Activated CD4-positive, alpha-beta T cell treated with anti-CD3 and anti-CD28 coated beads, Interleukin-2, amount 50 U/mL, for 16 hours (primary cell): ENCODE measurements around the gene PRKCE.

Source experiments
- DNase-seq: peaks from one replicate; pipeline ENCODE4 v3.0.0-alpha.2; 2020

Gene PRKCE

GRCh38 chr2:45651415-45652089 lies at the start of gene PRKCE:
Gene PRKCE (plus strand): TSS chr2:45651675.
- peak; percentile 39 for DNase-seq

DNA sequence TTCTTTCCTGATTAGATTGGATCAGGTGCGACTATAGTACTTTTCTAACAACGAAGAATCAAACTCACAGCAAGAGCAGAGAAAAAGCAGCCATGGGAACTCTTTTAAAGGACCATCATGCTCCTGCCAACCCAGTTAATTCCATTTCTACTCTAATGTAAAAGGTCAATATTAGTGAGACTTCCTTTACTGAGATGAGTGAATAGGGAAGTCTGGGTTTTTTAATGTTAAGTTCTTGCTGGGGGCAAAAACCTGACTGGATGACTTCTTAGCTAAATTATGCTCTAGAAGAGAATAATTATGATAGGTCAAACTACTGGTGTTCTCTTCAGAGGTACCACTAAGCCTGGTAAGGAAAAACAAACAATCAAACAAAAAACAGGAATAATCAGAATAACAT lies 48.9 kb upstream of the PRKCE start:
- no peak for DNase-seq

DNA sequence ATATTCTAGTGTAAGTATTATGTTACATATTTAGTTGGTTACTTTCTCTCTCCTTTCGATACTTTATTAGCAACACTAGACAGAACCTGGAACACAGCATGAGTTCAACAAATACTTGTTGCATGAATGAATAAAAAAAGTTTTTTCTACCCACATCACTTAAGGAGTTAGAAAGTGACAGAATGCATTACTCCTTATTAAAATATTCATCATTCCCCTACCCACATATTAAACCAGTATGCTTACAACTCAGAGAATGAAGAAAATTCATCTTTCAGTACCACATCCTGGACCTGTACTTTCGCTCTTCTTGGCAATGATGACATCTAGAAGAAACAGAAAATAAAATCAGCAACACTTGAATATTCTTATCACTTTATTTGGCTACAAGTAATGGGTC lies 46.4 kb upstream of the PRKCE start:
- DNase-seq: no peak

DNA sequence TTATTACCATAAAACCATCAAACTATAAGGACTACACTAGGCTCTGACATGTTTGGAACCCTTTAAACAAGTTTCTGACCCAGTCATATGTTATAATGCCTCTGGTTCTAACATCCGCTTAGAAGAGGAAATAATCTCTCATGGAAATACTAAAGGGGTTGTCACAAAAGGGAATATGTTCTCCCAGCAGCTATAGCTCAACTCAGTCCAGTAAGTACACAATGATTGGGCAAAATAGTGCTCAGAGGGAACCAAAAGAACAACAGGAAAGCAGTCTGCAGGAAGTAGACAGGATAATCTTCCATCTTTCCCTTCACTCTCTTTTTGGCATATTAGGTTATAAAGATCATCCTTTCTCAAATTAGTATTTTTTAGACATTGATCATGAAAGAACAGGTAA lies 44.7 kb upstream of the PRKCE start:
- DNase-seq: no peak

DNA sequence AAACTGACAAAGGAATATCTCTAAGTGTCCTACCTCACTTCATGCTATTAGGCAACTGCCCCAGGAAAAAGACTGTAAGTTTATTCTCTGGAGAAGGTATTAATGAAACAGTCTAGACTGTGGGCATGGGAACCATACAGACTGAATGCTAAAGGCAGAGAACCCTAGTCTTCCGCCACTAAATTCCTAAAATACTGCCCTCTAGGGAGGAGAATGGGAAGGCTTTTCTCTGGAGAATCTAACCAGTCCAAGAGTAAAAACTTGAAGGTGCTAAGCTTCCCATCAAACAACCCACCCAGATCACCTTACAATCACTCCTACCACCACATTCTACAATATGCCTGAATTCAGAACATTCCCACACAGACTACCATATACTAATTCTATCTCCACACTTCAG lies 43.8 kb upstream of the PRKCE start:
- DNase-seq: no peak

GRCh38 chr2:45610281-45611019 lies 41.0 kb upstream of the PRKCE start:
- DNase-seq: peak; percentile 48

GRCh38 chr2:45611020-45611859 lies 40.2 kb upstream of the PRKCE start, which contains the start of gene SRBD1:
Gene SRBD1 (minus strand): TSS chr2:45611267. CDS start chr2:45605441, 5,826 bp downstream.
- DNase-seq: peak; percentile 97

GRCh38 chr2:45612285-45612684 lies 39.2 kb upstream of the PRKCE start:
- DNase-seq: no peak

DNA sequence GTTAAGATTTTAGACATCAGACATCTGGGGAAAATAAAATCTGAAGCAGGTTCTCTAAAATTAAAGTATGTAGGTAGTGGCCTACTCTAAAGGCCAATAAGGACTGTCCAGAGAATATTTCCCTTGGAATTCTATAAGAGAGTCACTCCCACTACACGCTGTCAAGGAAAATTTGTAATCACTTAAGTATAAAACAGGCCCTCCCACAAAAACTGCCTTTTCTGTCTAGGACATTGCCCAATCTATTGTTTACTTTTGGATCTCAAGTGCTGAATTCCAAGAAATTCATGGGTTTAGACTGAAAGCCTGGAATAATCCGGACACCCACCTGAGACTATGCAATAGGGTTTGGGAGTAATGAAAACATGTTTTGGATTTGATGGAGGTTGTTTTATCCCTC lies 38.7 kb upstream of the PRKCE start:
- DNase-seq: no peak

- DNase-seq: no peak
Measured at GRCh38 chr2:45614330-45614729, 37.1 kb upstream of the PRKCE start.

- no peak for DNase-seq
Measured at GRCh38 chr2:45614871-45615415, 36.5 kb upstream of the PRKCE start.

DNA sequence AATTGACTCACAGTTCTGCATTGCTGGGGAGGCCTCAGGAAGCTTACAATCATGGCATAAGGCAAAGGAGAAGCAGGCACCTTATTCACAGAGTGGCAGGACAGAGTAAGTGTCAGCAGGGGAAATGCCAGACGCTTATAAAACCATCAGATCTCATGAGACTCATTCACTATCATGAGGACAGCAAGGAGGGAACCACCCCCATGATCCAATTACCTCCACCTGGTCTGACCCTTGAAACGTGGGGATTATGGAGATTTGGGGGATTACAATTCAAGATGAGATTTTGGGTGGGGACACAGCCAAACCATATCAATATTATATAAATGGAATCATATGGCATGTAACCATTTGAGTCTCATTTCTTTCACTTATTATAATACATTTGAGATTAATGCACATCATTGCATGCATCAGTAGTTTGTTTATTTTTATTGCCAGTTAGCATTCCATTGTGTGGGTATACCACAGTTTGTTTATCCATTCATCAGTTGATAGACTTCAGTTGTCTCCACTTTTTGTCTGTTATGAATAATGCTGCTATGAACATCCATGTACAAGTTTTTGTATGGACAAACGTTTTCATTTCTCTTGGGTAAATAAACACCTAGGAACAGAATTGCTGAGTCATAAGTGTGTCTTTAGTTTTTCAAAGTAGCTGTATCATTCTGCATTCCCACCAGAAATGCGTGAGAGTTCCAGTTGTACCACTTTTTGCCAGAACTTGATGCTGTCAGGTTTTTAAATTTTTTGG lies 34.6 kb upstream of the PRKCE start:
- no peak for DNase-seq

- DNase-seq: no peak
Measured at GRCh38 chr2:45617496-45617895, 34.0 kb upstream of the PRKCE start.

DNA sequence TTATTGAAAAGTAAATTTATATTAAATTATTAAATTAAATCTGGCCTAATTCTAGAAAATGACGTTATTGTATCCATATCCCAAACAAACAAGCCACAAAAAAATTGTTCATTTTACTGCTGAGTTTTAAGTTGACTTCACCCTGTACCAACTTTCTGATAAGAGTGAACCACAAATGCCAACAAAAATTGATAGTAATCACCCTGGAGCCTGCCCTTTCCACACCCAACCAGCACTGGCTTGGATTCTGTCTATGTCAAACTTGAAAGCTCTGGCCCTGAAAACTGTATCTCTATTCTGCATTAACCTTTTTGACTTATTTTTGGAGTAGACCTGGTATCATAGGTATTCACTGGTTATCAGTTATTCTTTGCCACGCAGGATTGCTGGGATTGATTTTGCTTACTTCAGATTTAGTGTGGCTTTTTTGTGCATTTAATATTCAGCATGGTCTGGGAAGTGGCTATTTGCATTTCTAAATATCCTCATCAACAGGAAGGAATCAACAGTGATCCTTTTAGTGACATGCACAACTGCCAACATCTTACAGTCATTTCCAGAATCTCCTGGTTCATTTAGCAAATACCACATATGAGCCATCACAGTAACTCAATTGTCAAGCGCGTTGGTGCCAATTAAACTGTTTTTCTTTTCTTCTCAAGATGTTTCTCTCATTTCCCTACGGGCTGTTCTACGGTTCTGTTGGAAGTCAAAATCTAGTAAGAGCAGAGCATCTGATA lies 29.0 kb upstream of the PRKCE start:
- peak; percentile 63 for DNase-seq

- DNase-seq: no peak
Measured at GRCh38 chr2:45623098-45623497, 28.4 kb upstream of the PRKCE start.

DNA sequence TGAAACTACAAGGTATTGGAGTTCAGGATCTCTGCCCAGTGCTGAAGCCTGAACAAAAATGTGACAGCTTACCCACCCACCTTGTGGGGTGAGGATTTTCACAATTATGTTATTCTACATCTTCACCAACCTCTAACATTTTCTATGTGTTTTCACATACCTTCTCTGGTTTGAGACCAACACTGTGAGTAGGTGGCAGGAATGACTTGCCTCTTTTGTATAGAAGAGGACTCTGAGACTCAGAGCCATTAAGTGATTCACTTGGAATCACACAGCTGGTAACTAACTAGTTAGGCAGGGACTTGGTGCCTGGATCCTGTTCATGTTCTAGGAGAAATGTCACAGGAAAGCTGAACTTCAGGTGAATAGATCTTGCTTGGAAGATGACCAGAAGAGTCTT lies 25.7 kb upstream of the PRKCE start:
- DNase-seq: no peak

- no peak for DNase-seq
Measured at GRCh38 chr2:45626387-45627221, 24.9 kb upstream of the PRKCE start.

GRCh38 chr2:45627911-45628310 lies 23.6 kb upstream of the PRKCE start:
- DNase-seq: no peak

GRCh38 chr2:45629971-45630370 lies 21.5 kb upstream of the PRKCE start:
- DNase-seq: no peak

DNA sequence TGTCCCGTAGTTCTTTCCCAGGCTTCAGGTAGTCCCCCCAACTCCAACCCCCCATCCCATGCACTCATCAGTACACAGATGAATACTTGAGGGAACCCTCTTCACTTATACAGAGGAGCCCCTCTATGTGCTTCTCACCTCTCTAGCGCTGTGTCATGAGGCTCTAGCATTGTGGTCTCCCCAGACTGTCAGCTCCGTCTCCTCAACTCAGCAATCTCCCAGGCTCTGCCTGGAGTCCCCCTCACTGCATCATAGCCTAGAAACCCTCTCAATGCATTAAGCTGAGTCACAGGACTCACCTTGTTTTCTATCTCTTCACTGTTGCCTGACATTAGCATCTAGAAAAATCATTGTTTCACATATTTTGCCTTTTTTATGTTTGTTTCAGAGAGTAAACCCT lies 20.2 kb upstream of the PRKCE start:
- DNase-seq: no peak

DNA sequence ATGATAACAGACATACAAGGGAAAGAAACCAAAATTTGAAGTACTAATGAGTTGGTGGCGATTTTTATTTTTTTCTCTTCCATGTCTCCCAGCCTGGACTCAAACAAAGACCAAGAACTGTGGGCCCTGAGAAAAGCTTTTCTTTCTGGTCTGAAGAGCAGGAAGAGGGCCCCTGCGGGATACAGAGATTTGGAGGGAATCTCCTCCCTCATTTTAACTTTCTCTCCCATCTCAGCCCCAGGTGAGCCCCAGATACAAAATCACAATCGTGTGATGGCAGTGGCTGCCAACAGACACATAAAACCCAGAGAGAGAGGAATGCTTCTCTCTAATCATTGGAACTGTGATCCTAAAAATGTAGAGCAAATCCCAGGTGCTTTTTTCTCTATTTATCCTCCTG lies 19.5 kb upstream of the PRKCE start:
- DNase-seq: no peak
